ENCODE results near the gene LRBA. TPM values are rescaled to one million over a fixed set of nuclear protein-coding genes. Genes with fewer than 3 reads are reported as not detected.

The LRBA gene
- total RNA-seq, 1 donor from 2014 or later = 46.2 TPM

DNA sequence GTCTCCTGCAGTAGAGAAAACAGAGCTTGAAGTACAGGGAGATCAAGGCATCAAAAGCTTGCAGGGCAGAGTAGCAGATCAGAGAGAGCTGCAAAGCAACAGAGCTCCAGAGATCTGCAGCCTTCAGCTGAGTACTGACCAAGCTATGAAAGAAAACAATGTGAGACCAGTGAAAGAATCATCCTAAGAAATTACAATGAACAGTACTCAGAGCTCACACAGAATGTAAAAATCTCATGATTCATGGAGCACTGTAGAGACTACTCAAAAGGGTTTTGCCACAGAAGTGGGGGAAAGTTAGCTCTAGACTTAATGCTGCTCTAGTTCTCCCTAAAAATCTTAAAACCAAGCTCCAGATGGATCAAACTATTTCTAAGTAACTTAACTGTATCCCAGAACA is 513.1 kb downstream of the LRBA start:
- no peak for ATAC-seq
- intact Hi-C loops (cut with DNase I) = no loop called here
- no peaks in the 10 kb centered on the region for H3K36me3 ChIP-seq

DNA sequence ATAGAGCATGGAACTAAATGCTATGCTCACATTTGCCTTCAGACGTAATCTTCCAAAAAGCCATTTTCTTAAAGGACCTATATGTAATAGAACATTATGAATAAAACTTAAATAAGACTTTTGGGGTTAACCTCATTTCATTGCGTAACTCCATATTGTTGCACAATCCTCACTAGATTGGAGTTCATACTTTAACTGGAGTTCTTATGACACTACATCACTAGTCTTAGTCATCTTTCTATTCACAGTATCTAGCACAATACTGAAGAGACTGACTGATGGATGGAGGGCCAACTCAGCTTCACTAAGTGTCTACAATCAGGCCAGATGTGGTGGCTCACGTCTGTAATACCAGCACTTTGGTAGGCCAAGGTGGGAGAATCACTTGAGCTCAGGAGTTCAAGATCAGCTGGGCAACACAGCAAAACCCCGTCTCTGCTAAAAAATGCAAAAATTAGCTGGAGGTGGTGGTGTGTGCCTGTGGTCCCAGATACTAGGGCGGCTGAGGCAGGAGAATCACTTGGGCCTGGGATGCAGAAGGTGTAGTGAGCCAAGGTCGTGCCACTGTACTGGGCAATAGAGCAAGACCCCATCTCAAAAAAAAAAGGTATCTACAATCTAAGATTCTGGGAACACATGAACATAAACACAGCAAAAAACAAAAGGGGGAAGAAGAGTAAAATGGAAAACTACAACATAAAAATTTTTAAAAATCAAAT is 513.9 kb downstream of the LRBA start:
- Histone ChIP-seq H3K9me3 (no peaks in the 10 kb centered on the region), H3K4me3 (no peak overlapping the region), H3K27me3 (ENCODE audit: low read depth) (no peaks in the 10 kb centered on the region), H3K4me1 (no peaks in the 10 kb centered on the region), H3K27ac (no peak overlapping the region), H3K36me3 (no peaks in the 10 kb centered on the region)
- ATAC-seq (peak in 1 of 2 donors; percentile 45), DNase-seq (no peak)
- TF ChIP-seq, protein P1, sequence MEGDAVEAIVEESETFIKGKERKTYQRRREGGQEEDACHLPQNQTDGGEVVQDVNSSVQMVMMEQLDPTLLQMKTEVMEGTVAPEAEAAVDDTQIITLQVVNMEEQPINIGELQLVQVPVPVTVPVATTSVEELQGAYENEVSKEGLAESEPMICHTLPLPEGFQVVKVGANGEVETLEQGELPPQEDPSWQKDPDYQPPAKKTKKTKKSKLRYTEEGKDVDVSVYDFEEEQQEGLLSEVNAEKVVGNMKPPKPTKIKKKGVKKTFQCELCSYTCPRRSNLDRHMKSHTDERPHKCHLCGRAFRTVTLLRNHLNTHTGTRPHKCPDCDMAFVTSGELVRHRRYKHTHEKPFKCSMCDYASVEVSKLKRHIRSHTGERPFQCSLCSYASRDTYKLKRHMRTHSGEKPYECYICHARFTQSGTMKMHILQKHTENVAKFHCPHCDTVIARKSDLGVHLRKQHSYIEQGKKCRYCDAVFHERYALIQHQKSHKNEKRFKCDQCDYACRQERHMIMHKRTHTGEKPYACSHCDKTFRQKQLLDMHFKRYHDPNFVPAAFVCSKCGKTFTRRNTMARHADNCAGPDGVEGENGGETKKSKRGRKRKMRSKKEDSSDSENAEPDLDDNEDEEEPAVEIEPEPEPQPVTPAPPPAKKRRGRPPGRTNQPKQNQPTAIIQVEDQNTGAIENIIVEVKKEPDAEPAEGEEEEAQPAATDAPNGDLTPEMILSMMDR (IDR thresholded peaks at IDR 0.05) = no peak
- intact Hi-C loops (cut with DNase I) = no loop called here

More for the DNA sequence above, 513.1 kb downstream of the LRBA start:
- TF ChIP-seq, protein P1 (IDR thresholded peaks at IDR 0.05) = no peak
- Histone ChIP-seq H3K27me3 (ENCODE audit: low read depth) (no peaks in the 10 kb centered on the region), H3K9me3 (no peaks in the 10 kb centered on the region), H3K27ac (no peak overlapping the region), H3K4me3 (no peak overlapping the region), H3K4me1 (no peaks in the 10 kb centered on the region)
- DNase-seq = no peak

- DNase-seq (no peak), ATAC-seq (no peak)
- Histone ChIP-seq H3K27me3 (ENCODE audit: low read depth) (no peaks in the 10 kb centered on the region), H3K4me3 (no peak overlapping the region), H3K9me3 (no peaks in the 10 kb centered on the region), H3K27ac (no peak overlapping the region), H3K4me1 (no peaks in the 10 kb centered on the region), H3K36me3 (no peaks in the 10 kb centered on the region)
- TF ChIP-seq, protein P1 (IDR thresholded peaks at IDR 0.05) = no peak
- intact Hi-C loops (cut with DNase I) = no loop called here
Measured at GRCh38 chr4:150497612-150498011, 517.5 kb downstream of the LRBA start.

- intact Hi-C loops (cut with DNase I) = no loop called here
- Histone ChIP-seq H3K4me3 (no peak overlapping the region), H3K36me3 (no peaks in the 10 kb centered on the region), H3K4me1 (no peaks in the 10 kb centered on the region), H3K9me3 (no peaks in the 10 kb centered on the region), H3K27me3 (ENCODE audit: low read depth) (no peaks in the 10 kb centered on the region), H3K27ac (no peak overlapping the region)
- DNase-seq = no peak
- TF ChIP-seq, protein P1 (IDR thresholded peaks at IDR 0.05) = no peak
- ATAC-seq = no peak
Measured at GRCh38 chr4:150495550-150495949, 519.5 kb downstream of the LRBA start.

DNA sequence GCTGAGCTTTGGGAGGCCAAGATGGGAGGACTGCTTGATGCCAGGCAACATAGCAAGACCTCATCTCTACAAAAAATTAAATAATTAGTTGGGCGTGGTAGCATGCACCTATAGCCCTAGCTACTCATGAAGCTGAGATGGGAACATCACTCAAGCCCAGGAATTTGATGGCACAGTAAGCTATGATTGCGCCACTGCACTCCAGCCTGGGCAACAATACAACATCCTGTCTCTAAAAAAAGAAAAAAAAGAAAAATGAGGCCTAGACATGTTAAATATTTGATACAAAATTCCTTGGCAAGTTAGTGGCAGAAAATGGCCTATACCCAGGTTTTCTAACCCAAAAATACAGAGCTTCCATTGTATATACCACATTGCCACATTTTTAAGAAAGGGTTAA is 521.2 kb downstream of the LRBA start:
- ATAC-seq (no peak), DNase-seq (no peak)
- TF ChIP-seq, protein P1 (IDR thresholded peaks at IDR 0.05) = no peak
- Histone ChIP-seq H3K4me1 (no peaks in the 10 kb centered on the region), H3K4me3 (no peak overlapping the region), H3K36me3 (no peaks in the 10 kb centered on the region), H3K27me3 (ENCODE audit: low read depth) (no peaks in the 10 kb centered on the region), H3K27ac (no peak overlapping the region), H3K9me3 (no peaks in the 10 kb centered on the region)
- intact Hi-C loops (cut with DNase I) = no loop called here

Measured in lower lobe of right lung (tissue), 2 donors.